ENCODE results near the gene MMRN2. TPM values are rescaled to one million over a fixed set of nuclear protein-coding genes. Genes with fewer than 3 reads are reported as not detected.
"Not testable (repeated sequence)": the region's sequence is repeated elsewhere in the genome, so short reads cannot be mapped to it uniquely, and the experiment has no call there.

The MMRN2 gene
- total RNA-seq, 4 donors from 2014 or later = 23.1 to 77.6 (median 40.7) TPM

- no peak overlapping the region for H3K27ac ChIP-seq
- no peaks in the 10 kb centered on the region for H3K9me3 ChIP-seq
- no peaks in the 10 kb centered on the region for H3K27me3 ChIP-seq
- TF ChIP-seq POLR2A (IDR thresholded peaks at IDR 0.05) = no peak
- no peak for TF ChIP-seq CTCF (IDR thresholded peaks at IDR 0.05)
- TF ChIP-seq POLR2AphosphoS5 (IDR thresholded peaks at IDR 0.05) = no peak
- TF ChIP-seq EP300 (IDR thresholded peaks at IDR 0.05) = no peak
- H3K4me1 ChIP-seq = peaks cover 8% of the 10 kb centered on the region
- DNase-seq (ENCODE audit: low spot score in 2 of 2) = no peak
- no peaks in the 10 kb centered on the region for H3K36me3 ChIP-seq
- H3K4me3 ChIP-seq = no peak overlapping the region
- 27% methylated on average over 1 of the region's 1 CpG for WGBS
These were observed 31.1 kb upstream of the MMRN2 start for GRCh38 chr10:86988520-86988919.

- DNase-seq (ENCODE audit: low spot score in 2 of 2); H3K4me3 ChIP-seq; H3K27me3 ChIP-seq; H3K36me3 ChIP-seq; H3K9me3 ChIP-seq; H3K27ac ChIP-seq: not testable (repeated sequence)
- H3K4me1 ChIP-seq = peaks cover 24% of the 10 kb centered on the region
- 98% methylated on average over 4 of the region's 4 CpGs for WGBS
These were observed 27.1 kb upstream of the MMRN2 start for GRCh38 chr10:86984498-86984897.

- no peak overlapping the region for H3K4me3 ChIP-seq
- no peak for DNase-seq (ENCODE audit: low spot score in 2 of 2)
- H3K36me3 ChIP-seq = no peaks in the 10 kb centered on the region
- H3K4me1 ChIP-seq = peaks cover 34% of the 10 kb centered on the region
- no peak overlapping the region for H3K27ac ChIP-seq
- H3K9me3 ChIP-seq = no peaks in the 10 kb centered on the region
- H3K27me3 ChIP-seq = no peaks in the 10 kb centered on the region
- 90% methylated on average over 5 of the region's 5 CpGs for WGBS
- TF ChIP-seq EP300 (IDR thresholded peaks at IDR 0.05) (no peak), POLR2A (IDR thresholded peaks at IDR 0.05) (no peak), CTCF (IDR thresholded peaks at IDR 0.05) (no peak), POLR2AphosphoS5 (IDR thresholded peaks at IDR 0.05) (no peak)
These were observed 24.3 kb upstream of the MMRN2 start for GRCh38 chr10:86981716-86982115.

- H3K9me3 ChIP-seq; H3K36me3 ChIP-seq; H3K27ac ChIP-seq; H3K4me3 ChIP-seq; DNase-seq (ENCODE audit: low spot score in 2 of 2); H3K27me3 ChIP-seq: not testable (repeated sequence)
- WGBS = 62% methylated on average over 6 of the region's 6 CpGs
- peaks cover 36% of the 10 kb centered on the region for H3K4me1 ChIP-seq
These were observed 23.6 kb upstream of the MMRN2 start for GRCh38 chr10:86981020-86981419.

- 0% methylated on average over 3 of the region's 3 CpGs for WGBS
- TF ChIP-seq POLR2A (IDR thresholded peaks at IDR 0.05) (no peak), CTCF (IDR thresholded peaks at IDR 0.05) (no peak), EP300 (IDR thresholded peaks at IDR 0.05) (no peak), POLR2AphosphoS5 (IDR thresholded peaks at IDR 0.05) (no peak)
- peak overlapping the region; percentile 84 for H3K27ac ChIP-seq
These were observed 22.6 kb upstream of the MMRN2 start for GRCh38 chr10:86979977-86980448.

GRCh38 chr10:86979296-86979818 lies 21.9 kb upstream of the MMRN2 start:
- Histone ChIP-seq H3K9me3 (no peaks in the 10 kb centered on the region), H3K4me1 (peaks cover 43% of the 10 kb centered on the region), H3K36me3 (no peaks in the 10 kb centered on the region), H3K27ac (peak overlapping the region; percentile 84), H3K4me3 (no peak overlapping the region), H3K27me3 (no peaks in the 10 kb centered on the region)
- no peak for TF ChIP-seq POLR2A (IDR thresholded peaks at IDR 0.05)
- no peak for TF ChIP-seq CTCF (IDR thresholded peaks at IDR 0.05)
- no peak for TF ChIP-seq EP300 (IDR thresholded peaks at IDR 0.05)
- TF ChIP-seq POLR2AphosphoS5 (IDR thresholded peaks at IDR 0.05) = no peak
- DNase-seq (ENCODE audit: low spot score in 2 of 2) = no peak
- WGBS = 80% methylated on average over 4 of the region's 4 CpGs

More at GRCh38 chr10:86979977-86980448, 22.6 kb upstream of the MMRN2 start:
- Histone ChIP-seq H3K27me3 (no peaks in the 10 kb centered on the region), H3K4me3 (no peak overlapping the region), H3K9me3 (no peaks in the 10 kb centered on the region), H3K4me1 (peaks cover 39% of the 10 kb centered on the region), H3K36me3 (no peaks in the 10 kb centered on the region)
- DNase-seq (ENCODE audit: low spot score in 2 of 2) = peak in 1 of 2 donors; percentile 59

GRCh38 chr10:86978457-86978856 lies 21.0 kb upstream of the MMRN2 start:
- Histone ChIP-seq H3K4me1 (peaks cover 52% of the 10 kb centered on the region), H3K27ac (peak overlapping the region; percentile 84)
- H3K4me3 ChIP-seq; H3K36me3 ChIP-seq; H3K27me3 ChIP-seq; H3K9me3 ChIP-seq; DNase-seq (ENCODE audit: low spot score in 2 of 2): not testable (repeated sequence)
- WGBS = 78% methylated on average over 3 of the region's 3 CpGs
